ENCODE results near the gene CCND1.

Gene CCND1

GRCh38 chr11:69595805-69596665 lies 44.9 kb upstream of the CCND1 start:
- TF ChIP-seq TEAD4 (IDR thresholded peaks at IDR 0.05), result no peak
- TF ChIP-seq MAX (IDR thresholded peaks at IDR 0.05), result no peak
- TF ChIP-seq FOXM1 (IDR thresholded peaks at IDR 0.05; ENCODE audit: borderline replicate concordance, low read depth), result no peak

- TF ChIP-seq TEAD4 (IDR thresholded peaks at IDR 0.05) (no peak), MAX (IDR thresholded peaks at IDR 0.05) (no peak), TCF12 (IDR thresholded peaks at IDR 0.05; ENCODE audit: low read depth) (no peak), YY1 (IDR thresholded peaks at IDR 0.05; ENCODE audit: low read depth) (no peak), RAD21 (IDR thresholded peaks at IDR 0.05; ENCODE audit: low read depth) (peak; percentile 58)
Measured at GRCh38 chr11:69598147-69598546, 42.8 kb upstream of the CCND1 start.

GRCh38 chr11:69599502-69599901 lies 41.5 kb upstream of the CCND1 start:
- TF ChIP-seq CEBPB (IDR thresholded peaks at IDR 0.05) (peak; percentile 79), EP300 (IDR thresholded peaks at IDR 0.05; ENCODE audit: borderline replicate concordance) (peak; percentile 79), ZBTB7A (IDR thresholded peaks at IDR 0.05; ENCODE audit: low read depth) (no peak), USF1 (IDR thresholded peaks at IDR 0.05) (no peak), YY1 (IDR thresholded peaks at IDR 0.05; ENCODE audit: low read depth) (no peak), TCF12 (IDR thresholded peaks at IDR 0.05; ENCODE audit: low read depth) (peak; percentile 54), NFIC (IDR thresholded peaks at IDR 0.05) (peak; percentile 47; the same call in 1 of the 2 replicates), REST (IDR thresholded peaks at IDR 0.05; ENCODE audit: low read depth) (no peak), EGR1 (IDR thresholded peaks at IDR 0.05) (no peak), MAX (IDR thresholded peaks at IDR 0.05) (no peak; the same call in 1 of the 2 replicates), FOXM1 (IDR thresholded peaks at IDR 0.05; ENCODE audit: borderline replicate concordance, low read depth) (peak; percentile 35; the same call in 1 of the 2 replicates), TAF1 (IDR thresholded peaks at IDR 0.05; ENCODE audit: low read depth) (no peak), CREB1 (IDR thresholded peaks at IDR 0.05; ENCODE audit: low read depth) (0 out of 2 replicates have a peak, but pooled peaks have one; percentile 16), TEAD4 (IDR thresholded peaks at IDR 0.05) (peak; percentile 78), RAD21 (IDR thresholded peaks at IDR 0.05; ENCODE audit: low read depth) (peak; percentile 7; the same call in 1 of the 2 replicates)

- TF ChIP-seq CREB1 (IDR thresholded peaks at IDR 0.05; ENCODE audit: low read depth) (no peak), EGR1 (IDR thresholded peaks at IDR 0.05) (no peak), USF1 (IDR thresholded peaks at IDR 0.05) (no peak), TCF12 (IDR thresholded peaks at IDR 0.05; ENCODE audit: low read depth) (no peak), MAX (IDR thresholded peaks at IDR 0.05) (no peak), TAF1 (IDR thresholded peaks at IDR 0.05; ENCODE audit: low read depth) (no peak), TEAD4 (IDR thresholded peaks at IDR 0.05) (no peak), RAD21 (IDR thresholded peaks at IDR 0.05; ENCODE audit: low read depth) (no peak), NFIC (IDR thresholded peaks at IDR 0.05) (no peak), CEBPB (IDR thresholded peaks at IDR 0.05) (no peak), REST (IDR thresholded peaks at IDR 0.05; ENCODE audit: low read depth) (no peak), ZBTB7A (IDR thresholded peaks at IDR 0.05; ENCODE audit: low read depth) (no peak), YY1 (IDR thresholded peaks at IDR 0.05; ENCODE audit: low read depth) (no peak)
Measured at GRCh38 chr11:69600001-69600400, 41.0 kb upstream of the CCND1 start.

All from Ishikawa (cell line).